IPS-NIHi7 (cell line): ENCODE data around the gene ALKBH1.
"Not testable (repeated sequence)": the region's sequence is repeated elsewhere in the genome, so short reads cannot be mapped to it uniquely, and the experiment has no call there.

Experiments used
- DNase-seq: peaks from one replicate; pipeline ENCODE4 v3.0.0; 2012; ENCODE audit warnings: mixed read lengths; ENCODE audit errors: extremely low spot score

ALKBH1 gene

GRCh38 chr14:77674931-77675330 lies 32.9 kb downstream of the ALKBH1 start:
- DNase-seq, result no peak

GRCh38 chr14:77673193-77673592 lies 34.6 kb downstream of the ALKBH1 start:
- no peak for DNase-seq

GRCh38 chr14:77667331-77667730 lies 40.5 kb downstream of the ALKBH1 start:
- no peak for DNase-seq

DNA sequence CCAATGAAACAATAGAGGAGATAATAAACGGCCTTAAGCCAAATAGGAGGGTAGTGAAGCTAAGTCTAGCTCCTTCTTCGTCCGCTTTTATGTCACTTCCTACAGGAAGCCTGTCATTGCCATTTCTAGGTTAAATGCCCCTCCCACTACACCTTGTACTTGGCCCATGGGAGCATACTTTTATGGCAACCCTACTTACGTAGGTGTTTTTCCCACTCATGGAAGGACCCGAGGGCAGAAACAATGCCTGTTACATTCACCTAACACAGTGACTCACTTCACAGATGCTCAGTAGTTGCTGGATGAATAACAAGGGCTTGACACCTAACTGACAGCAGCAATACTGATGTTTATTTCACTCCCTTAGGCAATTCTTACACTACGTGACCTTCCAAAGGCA lies 44.5 kb downstream of the ALKBH1 start:
- DNase-seq, result peak; percentile 30

- DNase-seq, result not testable (repeated sequence)
Measured at GRCh38 chr14:77661562-77661961, 46.3 kb downstream of the ALKBH1 start.

DNA sequence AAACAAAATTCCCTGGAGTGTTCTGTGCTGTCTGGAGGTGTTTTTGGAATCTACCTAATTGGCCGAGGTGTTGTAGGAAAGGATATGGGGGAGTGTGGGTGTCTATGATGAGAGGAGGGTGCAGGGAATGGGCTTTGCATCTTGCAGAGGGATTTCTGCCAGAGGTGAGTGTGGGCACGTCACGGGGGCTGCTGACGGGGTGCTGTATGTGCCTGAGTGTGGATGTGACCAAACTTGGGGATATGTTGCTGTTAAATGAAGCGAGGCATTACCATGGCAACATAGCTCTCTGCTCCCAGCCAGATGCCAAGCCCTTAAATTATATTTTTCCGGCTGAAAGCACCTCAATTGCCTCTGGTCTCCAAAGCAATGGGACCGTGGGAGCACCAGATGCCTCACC lies 47.1 kb downstream of the ALKBH1 start:
- no peak for DNase-seq

GRCh38 chr14:77659831-77660230 lies 48.0 kb downstream of the ALKBH1 start:
- DNase-seq, result no peak

DNA sequence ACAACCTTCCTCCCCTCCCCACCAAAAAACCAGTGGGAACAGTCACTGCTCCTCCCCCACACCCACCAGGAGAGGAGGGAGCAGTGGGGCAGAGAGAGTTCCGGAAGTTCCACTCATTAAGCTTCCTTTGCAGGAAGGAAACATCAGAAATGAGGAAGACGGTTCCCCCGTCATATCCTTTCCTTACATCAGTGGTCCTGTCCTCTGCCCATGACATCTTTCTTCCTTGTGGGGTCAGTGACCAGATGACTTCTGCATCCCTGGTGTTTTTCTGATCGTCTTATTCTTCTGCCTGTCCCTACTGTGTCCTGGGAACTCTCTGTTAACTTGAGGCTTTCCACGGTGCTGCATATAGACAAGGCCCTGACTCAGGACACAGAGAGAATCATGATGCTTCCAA lies 50.5 kb downstream of the ALKBH1 start:
- DNase-seq, result no peak

DNA sequence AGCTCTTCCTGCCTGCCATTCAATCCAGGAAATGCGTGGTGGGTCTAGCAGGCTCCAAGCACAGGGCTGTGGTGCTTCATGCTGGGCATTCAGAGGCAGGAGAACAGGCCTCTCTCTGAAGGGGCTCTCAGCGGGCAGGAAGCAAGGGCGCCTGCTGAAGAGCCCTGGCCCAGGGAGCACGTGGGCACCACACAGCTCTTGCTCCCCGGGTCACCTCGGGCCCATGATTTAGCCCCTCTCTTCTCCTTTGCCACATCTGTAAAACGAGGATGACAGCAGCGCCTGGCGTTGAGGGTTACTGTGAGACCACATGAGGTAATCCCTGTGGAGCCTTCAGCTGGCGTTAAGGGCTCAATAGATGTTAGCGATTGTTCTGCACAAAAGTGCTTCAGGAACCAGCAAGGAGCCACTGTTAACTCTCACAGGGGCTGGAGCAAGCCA lies 53.8 kb downstream of the ALKBH1 start:
- no peak for DNase-seq

- DNase-seq, result no peak
Measured at GRCh38 chr14:77649326-77649725, 58.5 kb downstream of the ALKBH1 start.

DNA sequence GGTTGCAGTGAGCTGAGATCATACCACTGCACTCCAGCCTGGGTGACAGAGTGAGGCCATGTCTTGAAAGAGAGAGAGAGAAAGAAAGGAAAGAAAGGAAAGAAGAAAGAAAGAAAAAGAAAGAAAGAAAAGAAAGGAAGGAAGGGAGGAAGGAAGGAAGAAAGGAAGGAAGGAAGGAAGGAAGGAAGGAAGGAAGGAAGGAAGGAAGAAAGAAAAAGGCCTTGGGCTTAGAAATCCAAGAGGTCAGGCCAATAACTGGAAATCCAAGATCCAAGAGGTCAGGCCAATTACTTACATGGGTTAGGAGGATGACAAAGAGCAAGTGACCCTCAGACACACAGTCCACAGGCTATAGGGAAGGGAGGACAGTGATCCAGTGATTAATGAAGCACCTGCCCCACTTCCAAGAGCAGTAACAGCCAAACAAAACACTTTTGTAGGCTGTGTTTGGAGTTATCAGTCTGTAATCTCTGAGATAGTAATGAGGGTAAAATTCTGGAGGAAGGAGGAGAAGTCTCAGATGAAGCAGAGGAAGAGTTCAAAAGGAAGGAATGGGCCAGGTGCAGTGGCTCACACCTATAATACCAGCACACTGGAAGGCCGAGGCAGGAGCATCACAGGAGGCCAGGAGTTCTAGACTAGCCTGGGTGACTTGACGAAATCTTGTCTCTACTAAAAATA lies 59.2 kb downstream of the ALKBH1 start:
- DNase-seq, result no peak

DNA sequence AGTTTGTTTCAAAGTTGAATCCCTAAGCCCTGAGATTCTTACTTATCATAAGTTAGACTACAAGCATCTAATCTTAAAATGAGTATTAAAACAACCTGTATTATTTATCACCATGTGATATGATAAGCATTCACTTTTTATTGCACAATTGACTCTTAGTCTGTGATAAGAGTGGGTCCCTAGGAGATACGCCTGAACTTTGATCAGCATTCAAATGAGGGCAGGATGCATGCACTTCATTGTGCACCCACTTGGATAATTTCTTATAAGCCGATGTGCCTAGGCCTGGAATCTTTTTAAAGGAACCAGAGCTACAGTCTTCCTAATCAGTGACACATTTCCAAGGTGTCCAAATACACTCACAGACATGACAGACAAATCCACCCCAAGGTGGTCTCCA lies 60.0 kb downstream of the ALKBH1 start:
- DNase-seq, result no peak

- DNase-seq, result no peak
Measured at GRCh38 chr14:77646907-77647306, 60.9 kb downstream of the ALKBH1 start.

GRCh38 chr14:77645520-77646230 lies 62.1 kb downstream of the ALKBH1 start:
- no peak for DNase-seq

GRCh38 chr14:77642407-77642806 lies 65.4 kb downstream of the ALKBH1 start:
- no peak for DNase-seq

DNA sequence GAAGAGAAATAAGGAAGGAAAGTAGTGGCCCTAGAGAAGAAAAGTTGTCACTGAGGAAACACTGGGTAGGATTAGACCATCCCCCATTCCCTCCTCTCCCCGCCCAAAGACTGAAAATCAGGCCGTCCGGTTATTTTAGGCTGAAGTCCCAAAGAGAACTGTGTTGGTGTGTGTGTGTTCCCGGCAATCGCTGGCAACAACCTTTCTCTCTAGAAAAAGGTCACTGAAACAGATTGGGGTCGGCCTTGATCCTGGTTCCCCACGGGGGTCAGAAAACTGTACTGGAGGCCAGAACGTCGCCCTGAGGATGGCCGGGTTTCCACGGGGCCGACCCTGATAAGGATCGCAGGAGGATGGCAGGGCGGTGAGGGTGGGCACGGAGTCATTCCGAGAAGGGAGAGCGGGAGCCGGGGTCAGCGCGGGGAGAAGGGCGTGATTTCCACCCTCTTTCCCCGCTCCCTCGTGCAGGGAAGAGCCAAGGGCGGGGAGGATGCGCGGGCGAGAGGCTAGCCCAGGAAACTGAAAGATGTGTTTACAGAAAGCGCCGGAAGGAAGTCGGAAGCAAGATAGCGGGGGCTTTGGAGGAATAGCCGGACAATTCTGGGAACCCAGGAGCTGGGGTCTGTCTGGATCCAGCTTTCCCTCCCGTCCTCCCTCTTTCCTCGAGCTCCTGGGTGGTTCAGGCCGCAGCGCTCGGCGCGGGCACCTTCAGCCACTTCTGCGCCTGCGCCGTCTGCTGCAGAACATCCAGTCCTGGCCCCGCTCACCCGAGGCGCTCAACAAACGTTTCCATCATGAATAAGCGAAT lies 66.1 kb downstream of the ALKBH1 start:
- DNase-seq, result no peak

GRCh38 chr14:77640756-77641533 lies 66.9 kb downstream of the ALKBH1 start:
- DNase-seq, result no peak

DNA sequence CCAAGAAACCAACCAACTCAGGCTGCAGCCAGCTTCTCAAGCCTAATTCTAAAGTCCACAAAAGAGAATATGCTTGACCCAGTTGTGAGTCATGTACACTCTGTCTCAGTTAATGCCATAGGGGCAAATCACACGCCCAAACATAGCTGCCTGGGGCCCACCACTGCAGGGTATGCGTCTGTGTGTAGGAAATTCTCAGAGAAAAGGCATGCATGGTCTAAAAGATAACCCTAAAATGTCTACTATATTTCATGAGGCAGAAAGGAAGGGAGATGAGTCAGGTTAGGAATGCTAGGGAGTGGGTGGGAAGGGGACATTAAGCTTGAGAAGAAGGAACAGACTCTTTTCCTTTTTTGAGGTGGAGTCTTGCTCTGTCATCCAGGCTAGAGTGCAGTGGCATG lies 69.1 kb downstream of the ALKBH1 start:
- no peak for DNase-seq

DNA sequence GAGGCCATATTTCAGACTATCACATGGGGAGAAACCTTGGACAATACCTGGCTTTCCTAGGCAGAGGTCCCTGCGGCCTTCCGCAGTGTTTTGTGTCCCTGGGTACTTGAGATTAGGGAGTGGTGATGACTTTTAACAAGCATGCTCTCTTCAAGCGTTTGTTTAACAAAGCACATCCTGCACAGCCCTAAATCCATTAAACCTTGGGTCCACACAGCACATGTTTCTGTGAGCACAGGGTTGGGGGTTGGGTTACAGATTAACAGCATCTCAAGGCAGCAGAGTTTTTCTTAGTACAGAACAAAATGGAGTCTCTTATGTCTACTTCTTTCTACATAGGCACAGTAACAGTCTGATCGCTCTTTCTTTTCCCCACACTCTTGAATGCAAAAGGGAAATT lies 72.0 kb downstream of the ALKBH1 start:
- DNase-seq, result not testable (repeated sequence)

GRCh38 chr14:77635466-77635865 lies 72.4 kb downstream of the ALKBH1 start:
- not testable (repeated sequence) for DNase-seq

GRCh38 chr14:77630111-77630510 lies 77.7 kb downstream of the ALKBH1 start:
- no peak for DNase-seq

GRCh38 chr14:77625360-77625759 lies 82.5 kb downstream of the ALKBH1 start:
- DNase-seq, result no peak
